Stomach (tissue), 9 donors: ENCODE data around the gene DCK. TPM values are rescaled to one million over a fixed set of nuclear protein-coding genes. Genes with fewer than 3 reads are reported as not detected.
"Not testable (repeated sequence)": the region's sequence is repeated elsewhere in the genome, so short reads cannot be mapped to it uniquely, and the experiment has no call there.

Source experiments
- DNase-seq, 2 donors: peaks; one replicate each; pipeline versions ENCODE4 v3.0.0 to v3.0.0-alpha.2; 2013 to 2019
- H3K27ac ChIP-seq, 5 donors: fragments of 200-600 bp in 4 of 5; sonication (generic) in 4 of 5; one replicate each; pipeline ENCODE4 v1.5.1; 2013 to 2019; ENCODE audit warnings: mild to moderate bottlenecking in 1 of 5, moderate library complexity in 1 of 5
- H3K27me3 ChIP-seq, 3 donors: fragments of 200-600 bp; sonication (generic); one replicate each; pipeline ENCODE4 v1.5.1; 2017 to 2019; ENCODE audit warnings: mixed run types in 1 of 3
- H3K36me3 ChIP-seq, 4 donors: fragments of 200-600 bp; sonication (generic); 1 replicate in 3 of 4; 2 replicates in 1 of 4; pipeline ENCODE4 v1.5.1; 2016 to 2019
- H3K4me1 ChIP-seq, 4 donors: fragments of 200-600 bp; sonication (generic); one replicate each; pipeline ENCODE4 v1.5.1; 2016 to 2019
- H3K4me3 ChIP-seq, 4 donors: fragments of 200-600 bp; sonication (generic) in 3 of 4; one replicate each; pipeline ENCODE4 v1.5.1; 2016 to 2019; ENCODE audit warnings: mild to moderate bottlenecking in 1 of 4
- H3K9me3 ChIP-seq, 4 donors: fragments of 200-600 bp; sonication (generic); one replicate each; pipeline ENCODE4 v1.5.1; 2016 to 2019
- CTCF ChIP-seq, 7 experiments: fragments of 450-650 bp in 4 of 7; fragments of 200-600 bp in 3 of 7; sonication (generic) in 3 of 7; IDR thresholded peaks; one replicate each; pipeline ENCODE4 v1.5.1; 2016 to 2019; ENCODE audit warnings: antibody characterized with exemption in 7 of 7, control low read depth in 2 of 7, mild to moderate bottlenecking in 1 of 7
- EP300 ChIP-seq: sonication (generic); formaldehyde crosslinking; IDR thresholded peaks from one replicate; pipeline ENCODE4 v1.6.1; 2017; ENCODE audit warnings: antibody characterized with exemption
- POLR2A ChIP-seq, 4 donors: fragments of 450-650 bp; IDR thresholded peaks; one replicate each; pipeline ENCODE4 v1.6.1; 2016; ENCODE audit warnings: antibody characterized with exemption in 4 of 4, control low read depth in 2 of 4, mild to moderate bottlenecking in 1 of 4, moderate library complexity in 1 of 4
- POLR2AphosphoS5 ChIP-seq, 3 donors: sonication (generic); formaldehyde crosslinking; IDR thresholded peaks; one replicate each; pipeline ENCODE4 v1.6.1; 2016; ENCODE audit warnings: antibody characterized with exemption in 3 of 3
- WGBS, 5 donors: extraction: QIAGEN DNeasy Blood & Tissue Kit in 3 of 5; methylation state at CpG; one replicate each; pipeline versions ENCODE4 v1.1.5 to v1.1.7; 2013 to 2018; 5-methylcytosine and 5-hydroxymethylcytosine counted together
- intact Hi-C: fragments of 100-400 bp; cut with DNase I; formaldehyde crosslinking; loops from one replicate; pipeline ENCODE4 v1.15.1; 2023; ENCODE audit warnings: low total_unique reads
- polyA plus RNA-seq, 3 donors: library from polyadenylated mRNA; stranded (reverse); fragments of 200-250 nt; gene quantifications; one replicate each; pipeline ENCODE4 v1.2.3, GENCODE V29; 2013
- total RNA-seq, 5 donors: library from RNA; depleted of rRNA; stranded (reverse); fragments of >200 nt; gene quantifications; one replicate each; pipeline versions ENCODE4 v1.1.0 to v1.2.3, GENCODE V29; 2014 to 2016
- donor health status: healthy with polysubstance abuse.
- donor health status: Bipolar disorder and iron deficiency.
- donor health status: healthy.

DCK gene
- total and polyA plus RNA-seq, 8 donors, result 6.7 to 43.2 (median 13.5) TPM

- no peak for DNase-seq
- Histone ChIP-seq H3K27ac (no peak overlapping the region), H3K4me3 (no peak overlapping the region), H3K9me3 (no peaks in the 10 kb centered on the region), H3K27me3 (no peaks in the 10 kb centered on the region), H3K36me3 (no peaks in the 10 kb centered on the region), H3K4me1 (no peaks in the 10 kb centered on the region)
- TF ChIP-seq POLR2AphosphoS5 (IDR thresholded peaks at IDR 0.05) (peak in 1 of 3 donors; percentile 29), EP300 (no peak)
- 33 to 59% (median 53%) methylated on average over 7 of the region's 7 CpGs for WGBS, 5 donors
- intact Hi-C loops, result no loop called here
Observed at GRCh38 chr4:71052034-71052433, 58.6 kb downstream of the DCK start.

GRCh38 chr4:71052716-71053115 lies 59.3 kb downstream of the DCK start:
- no peak for DNase-seq
- TF ChIP-seq EP300, result no peak
- no peak for TF ChIP-seq POLR2A (IDR thresholded peaks at IDR 0.05)
- no peak for TF ChIP-seq POLR2AphosphoS5 (IDR thresholded peaks at IDR 0.05)
- no peak for TF ChIP-seq CTCF (IDR thresholded peaks at IDR 0.05)
- Histone ChIP-seq H3K27ac (no peak overlapping the region), H3K27me3 (no peaks in the 10 kb centered on the region), H3K9me3 (no peaks in the 10 kb centered on the region), H3K4me3 (no peak overlapping the region), H3K4me1 (no peaks in the 10 kb centered on the region), H3K36me3 (no peaks in the 10 kb centered on the region)
- 76 to 88% (median 78%) methylated on average over 2 of the region's 2 CpGs for WGBS, 5 donors
- intact Hi-C loops, result no loop called here

GRCh38 chr4:71053613-71054012 lies 60.2 kb downstream of the DCK start:
- H3K27me3 ChIP-seq, DNase-seq, intact Hi-C loops, H3K4me1 ChIP-seq, H3K9me3 ChIP-seq, H3K27ac ChIP-seq, H3K4me3 ChIP-seq, H3K36me3 ChIP-seq: not testable (repeated sequence)
- 67% methylated on average over 1 of the region's 1 CpG; no CpG with 5 or more reads in 3 of the 5 donors for WGBS, 5 donors

- H3K27ac ChIP-seq, H3K36me3 ChIP-seq, H3K27me3 ChIP-seq, DNase-seq, intact Hi-C loops, H3K9me3 ChIP-seq, H3K4me1 ChIP-seq, H3K4me3 ChIP-seq: not testable (repeated sequence)
- 87 to 95% (median 94%) methylated on average over 6 to 14 of the region's 16 CpGs for WGBS, 5 donors
Observed at GRCh38 chr4:71059573-71059972, 66.1 kb downstream of the DCK start.

- Histone ChIP-seq H3K27ac (no peak overlapping the region), H3K4me3 (no peak overlapping the region), H3K36me3 (no peaks in the 10 kb centered on the region), H3K27me3 (no peaks in the 10 kb centered on the region), H3K4me1 (peaks cover 0 to 11% (median 6%) of the 10 kb centered on the region in 4 donors), H3K9me3 (no peaks in the 10 kb centered on the region)
- intact Hi-C loops, result no loop called here
- WGBS, 5 donors, result 86 to 95% (median 92%) methylated on average over 2 of the region's 2 CpGs
- TF ChIP-seq EP300 (no peak), POLR2AphosphoS5 (IDR thresholded peaks at IDR 0.05) (no peak), CTCF (IDR thresholded peaks at IDR 0.05) (no peak), POLR2A (IDR thresholded peaks at IDR 0.05) (no peak)
- no peak for DNase-seq
Observed at GRCh38 chr4:71062436-71062835, 69.0 kb downstream of the DCK start.

GRCh38 chr4:71063711-71064110 lies 70.3 kb downstream of the DCK start:
- no peaks in the 10 kb centered on the region for H3K36me3 ChIP-seq
- DNase-seq, result no peak
- no peak for TF ChIP-seq POLR2A (IDR thresholded peaks at IDR 0.05)
- TF ChIP-seq CTCF (IDR thresholded peaks at IDR 0.05), result no peak
- TF ChIP-seq EP300, result no peak
- H3K4me1 ChIP-seq, result peaks cover 0 to 11% (median 6%) of the 10 kb centered on the region in 4 donors
- H3K27me3 ChIP-seq, result no peaks in the 10 kb centered on the region
- H3K27ac ChIP-seq, result no peak overlapping the region
- H3K9me3 ChIP-seq, result no peaks in the 10 kb centered on the region
- intact Hi-C loops, result no loop called here
- no peak overlapping the region for H3K4me3 ChIP-seq
- 58 to 87% (median 71%) methylated on average over 1 of the region's 1 CpG for WGBS, 5 donors
